CD4-positive, alpha-beta T cell treated with Interferon gamma for 1 hour (primary cell): ENCODE data around the gene FBXO42.
"Not testable (repeated sequence)": the region's sequence is repeated elsewhere in the genome, so short reads cannot be mapped to it uniquely, and the experiment has no call there.

Source experiments
- DNase-seq: peaks from one replicate; pipeline ENCODE4 v3.0.0-alpha.2; 2020

The FBXO42 gene

DNA sequence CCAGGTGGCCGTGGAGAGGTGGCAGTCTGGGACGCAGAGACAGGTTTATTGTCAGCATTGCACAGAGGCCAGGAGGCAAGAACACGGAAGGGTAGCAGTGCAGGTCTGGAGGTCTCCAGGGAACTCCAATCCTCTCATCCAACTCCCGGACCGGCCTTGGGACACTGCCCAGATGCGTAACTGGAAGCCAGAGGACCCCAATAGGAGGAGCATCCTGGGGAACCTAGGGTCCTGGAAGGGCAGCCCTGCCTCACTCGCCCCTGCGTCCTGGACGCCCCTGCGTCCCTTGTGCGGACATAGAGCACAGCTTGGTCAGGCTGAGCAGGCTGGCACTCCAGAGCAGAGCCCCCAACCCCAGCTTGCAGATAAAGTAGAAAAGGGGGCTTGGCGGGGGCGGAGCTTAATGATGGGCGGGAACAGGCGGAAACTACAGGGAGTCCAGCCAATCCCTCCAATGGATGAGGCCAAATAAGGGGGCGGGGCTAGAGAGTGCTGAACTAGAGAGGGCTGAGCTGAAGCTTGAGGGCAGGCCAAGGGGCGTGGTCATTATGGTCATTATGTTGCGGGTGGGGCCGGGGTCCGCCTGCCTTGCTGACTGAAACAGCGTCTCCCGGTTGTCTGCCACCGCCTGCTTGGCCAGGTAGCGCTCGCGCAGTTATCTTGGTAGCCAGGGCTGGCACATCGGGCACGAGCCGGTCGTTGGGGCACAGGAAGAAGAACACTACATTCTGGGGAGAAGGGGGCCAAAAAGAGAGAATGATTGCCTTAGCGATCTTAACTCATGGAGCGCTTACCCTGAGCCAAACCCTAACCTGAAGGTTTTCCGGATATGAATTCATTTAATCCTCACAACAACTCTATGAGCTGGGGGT lies 136.2 kb downstream of the FBXO42 start:
- peak; percentile 83 for DNase-seq

GRCh38 chr1:16215240-16215639 lies 137.0 kb downstream of the FBXO42 start:
- DNase-seq: not testable (repeated sequence)

GRCh38 chr1:16213544-16213943 lies 138.7 kb downstream of the FBXO42 start:
- DNase-seq: not testable (repeated sequence)

DNA sequence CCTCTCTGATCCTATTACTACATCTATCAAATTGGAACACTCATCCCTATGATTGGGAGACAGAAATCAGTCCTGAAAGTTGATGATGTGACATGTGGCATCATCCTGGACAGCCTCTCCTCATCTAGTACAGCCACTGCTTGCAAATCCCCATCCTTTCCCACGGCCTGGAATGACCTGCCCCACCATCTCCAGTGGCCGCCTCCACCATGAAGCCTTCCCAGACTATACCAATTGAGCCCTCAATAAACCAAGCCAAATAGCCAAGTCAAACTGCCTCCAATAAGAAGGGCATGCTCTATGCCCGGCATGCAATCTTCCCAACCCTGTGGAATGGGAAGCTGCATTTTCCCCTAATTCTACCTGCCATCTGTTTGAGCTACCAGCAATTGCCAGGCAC lies 139.3 kb downstream of the FBXO42 start:
- DNase-seq: no peak

DNA sequence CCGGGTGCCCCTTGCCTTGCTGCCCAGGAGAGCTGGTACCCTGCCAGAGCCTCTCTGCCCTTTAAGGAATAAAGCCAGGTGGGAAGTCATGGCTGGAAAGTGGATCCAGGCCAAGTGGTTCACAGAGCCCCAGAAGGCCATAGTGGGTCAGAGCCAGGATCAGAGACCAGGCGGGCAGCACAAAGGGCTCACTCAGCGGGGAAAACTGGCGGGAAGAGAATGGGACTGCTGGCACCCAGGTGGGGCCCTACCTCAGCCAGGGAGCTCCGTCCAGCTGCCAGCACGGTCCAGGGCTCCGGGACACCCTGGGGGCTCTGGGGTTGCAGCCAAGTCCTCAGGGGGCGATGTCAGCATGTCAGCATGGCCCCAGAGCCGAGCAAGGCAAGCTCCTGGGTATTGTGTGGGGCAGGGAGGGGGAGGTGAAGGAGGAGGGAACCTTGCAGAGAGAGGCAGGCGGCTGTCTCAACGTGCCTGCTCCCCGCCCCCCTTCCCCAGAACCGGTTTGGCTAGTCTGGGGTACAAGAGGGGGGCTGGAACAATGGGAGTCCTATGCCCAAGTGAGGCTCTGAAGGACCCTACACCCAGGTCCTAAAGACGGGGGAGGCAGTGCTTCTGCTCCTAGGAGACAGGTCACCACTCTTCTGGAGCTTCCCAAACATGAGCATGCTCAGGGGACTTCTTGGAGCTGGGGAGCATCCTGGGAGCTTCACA lies 139.9 kb downstream of the FBXO42 start, which contains the start of gene ARHGEF19:
Gene ARHGEF19, minus strand, starts transcription at position 402 of the 711 bp plus-strand sequence. CDS start 3,598 bp downstream, outside the sequence.
- no peak for DNase-seq

GRCh38 chr1:16211824-16212223 lies 140.5 kb downstream of the FBXO42 start:
- no peak for DNase-seq

DNA sequence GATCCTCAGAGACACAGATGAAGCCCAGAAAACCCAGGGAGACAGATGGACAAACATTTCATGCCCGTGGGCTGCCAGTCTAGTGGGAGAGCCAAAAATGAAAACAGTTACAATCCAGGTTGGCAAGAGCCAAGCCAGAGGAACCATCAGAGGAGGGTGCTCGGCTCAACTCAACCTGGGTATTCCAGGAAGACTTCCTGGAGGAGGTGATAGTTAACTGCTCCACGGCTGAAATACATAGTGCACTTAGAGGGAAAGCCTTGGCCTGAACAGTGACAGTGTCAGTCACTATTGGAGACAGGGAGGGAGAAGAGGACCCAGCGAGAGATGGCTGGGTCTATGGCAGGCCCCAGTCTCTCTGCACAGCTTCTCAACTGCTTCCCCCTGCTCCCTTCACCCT lies 141.7 kb downstream of the FBXO42 start:
- DNase-seq: no peak

DNA sequence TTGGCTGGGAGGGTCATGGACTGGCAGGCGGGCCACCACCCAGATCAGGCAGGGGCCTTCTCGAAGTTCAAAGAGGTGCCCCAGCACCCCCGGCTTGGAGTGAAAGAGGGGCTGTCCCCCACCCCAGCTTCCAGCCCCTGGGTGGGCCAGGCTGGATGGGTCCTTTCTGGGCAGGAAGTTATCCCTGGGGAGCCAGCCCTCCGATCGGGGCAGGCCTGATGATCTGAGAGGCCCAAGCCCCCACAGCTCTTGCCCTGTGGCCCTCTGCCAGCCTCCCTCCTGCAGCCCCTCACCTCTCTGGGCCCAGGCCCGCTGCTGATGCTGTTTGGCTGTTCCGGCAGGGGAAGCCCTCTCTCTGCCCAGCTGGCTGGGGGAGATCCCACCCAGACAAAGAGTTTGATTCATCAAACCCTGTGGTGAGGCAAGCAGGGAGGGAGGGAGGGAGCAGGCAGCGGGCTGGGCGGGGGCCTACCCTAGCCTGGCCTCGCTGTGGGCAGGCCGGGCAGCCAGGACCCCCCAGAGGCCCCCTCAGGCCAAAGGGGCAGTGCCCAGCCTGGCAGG lies 142.4 kb downstream of the FBXO42 start:
- DNase-seq: no peak

- no peak for DNase-seq
These were observed 143.0 kb downstream of the FBXO42 start for GRCh38 chr1:16209132-16209846.

GRCh38 chr1:16208270-16208987 lies 143.9 kb downstream of the FBXO42 start:
- no peak for DNase-seq

GRCh38 chr1:16207318-16208269 lies 144.7 kb downstream of the FBXO42 start:
- no peak for DNase-seq

GRCh38 chr1:16206547-16207317 lies 145.5 kb downstream of the FBXO42 start:
- peak; percentile 95 for DNase-seq

DNA sequence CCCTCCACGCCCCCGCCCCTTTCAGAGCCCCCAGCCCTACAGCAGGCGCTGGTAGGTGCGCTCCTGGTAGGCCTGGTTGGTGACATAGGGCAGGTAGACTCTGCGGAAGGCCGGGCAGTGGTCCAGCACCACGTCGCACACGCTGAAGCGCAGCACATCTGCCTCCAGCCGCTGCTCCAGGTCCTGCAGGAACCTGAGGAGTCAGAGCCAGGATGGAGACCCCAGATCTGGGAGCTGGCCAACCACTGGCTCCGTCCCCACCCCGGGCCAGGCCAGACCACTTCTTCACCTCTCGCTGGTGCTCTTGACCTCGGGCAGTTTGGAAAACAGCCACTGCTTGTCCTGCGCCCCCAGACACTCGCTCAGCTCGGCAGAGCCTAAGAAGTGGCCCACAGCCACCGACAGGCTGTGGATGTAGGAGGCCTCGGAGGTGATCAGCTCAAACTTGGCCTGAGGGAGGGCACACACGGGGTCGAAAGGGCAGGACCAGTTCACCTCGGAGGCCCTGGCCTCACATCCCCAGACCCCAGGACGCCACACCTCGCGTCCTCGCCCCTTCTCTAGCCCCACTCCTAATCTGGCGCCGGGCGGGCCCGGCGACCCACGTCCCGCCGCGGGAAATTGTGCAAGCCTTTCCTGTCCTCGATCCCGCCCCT lies 146.3 kb downstream of the FBXO42 start:
- no peak for DNase-seq

DNA sequence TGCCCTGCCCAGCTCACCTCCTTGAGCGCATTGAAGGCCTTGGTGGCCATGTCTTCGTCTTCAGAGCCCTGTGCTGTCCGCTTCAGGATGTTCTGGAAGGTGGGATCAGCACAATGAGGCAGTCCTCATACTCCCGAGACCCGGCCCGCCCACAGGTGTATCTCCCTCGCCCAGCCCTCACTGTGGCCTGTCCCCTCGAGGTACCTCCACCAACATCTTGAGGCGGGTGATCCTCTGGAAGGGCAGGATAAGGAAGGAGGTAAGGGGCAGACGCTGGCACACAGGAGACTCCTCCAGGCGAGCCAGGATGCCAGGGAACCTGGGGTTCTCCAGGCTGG lies 147.0 kb downstream of the FBXO42 start:
- no peak for DNase-seq

DNA sequence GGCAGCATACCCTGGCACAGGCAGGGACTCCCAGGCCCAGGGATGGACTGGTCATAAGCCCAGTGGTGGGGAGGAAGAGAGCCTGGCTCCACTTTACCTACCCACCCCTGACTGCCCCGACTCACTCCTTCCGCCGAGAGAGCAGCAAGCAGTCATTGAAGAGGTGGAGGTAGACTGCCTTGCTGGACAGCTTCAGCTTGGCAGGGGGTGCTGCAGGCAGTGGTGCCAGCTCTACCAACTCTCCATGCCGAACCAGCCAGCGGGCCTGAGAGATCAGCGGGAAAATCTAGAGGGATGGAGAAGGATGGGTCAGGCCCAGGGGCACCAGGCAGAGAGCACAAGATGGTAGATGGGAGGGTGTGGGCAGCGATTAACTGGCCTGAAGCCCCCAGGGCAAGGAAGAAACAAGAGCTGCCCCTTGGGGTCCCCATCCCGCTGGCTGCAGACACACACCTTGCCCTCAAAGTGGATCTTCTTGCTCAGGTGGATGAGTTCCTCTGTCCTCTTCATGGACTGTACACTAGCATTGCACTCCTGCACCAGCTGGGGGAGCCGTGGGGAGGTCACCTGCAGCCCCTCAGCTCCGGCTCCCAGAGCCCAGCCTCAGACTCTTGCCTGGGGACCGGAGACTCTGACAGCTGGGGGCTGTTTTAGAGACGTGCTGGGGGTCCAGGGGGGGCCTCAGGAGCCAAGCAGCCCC lies 147.5 kb downstream of the FBXO42 start:
- peak; percentile 23 for DNase-seq

GRCh38 chr1:16204216-16204615 lies 148.1 kb downstream of the FBXO42 start:
- DNase-seq: no peak

DNA sequence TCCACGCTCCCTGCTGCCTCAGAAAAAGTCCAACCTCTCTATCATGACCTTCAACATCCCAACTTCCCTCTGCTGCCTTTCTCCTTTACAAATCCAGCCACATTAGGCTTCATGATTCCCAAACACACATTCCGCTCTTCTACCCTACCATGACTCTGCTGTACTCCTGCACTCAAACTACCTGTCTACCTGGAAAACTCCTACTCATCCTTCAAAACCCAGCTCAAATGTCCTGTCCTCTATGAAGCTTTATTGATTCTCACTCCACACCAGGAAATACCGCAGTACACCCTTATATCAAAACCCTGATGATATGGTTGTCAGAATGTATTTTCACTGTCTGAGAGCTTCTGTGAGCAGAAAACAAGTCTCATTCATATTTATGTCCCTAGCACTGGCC lies 148.7 kb downstream of the FBXO42 start:
- no peak for DNase-seq

GRCh38 chr1:16202281-16203210 lies 149.7 kb downstream of the FBXO42 start:
- no peak for DNase-seq
